NCI-H2196 (cell line): ENCODE measurements around the gene RSPH6A.
"Not testable (repeated sequence)": the region's sequence is repeated elsewhere in the genome, so short reads cannot be mapped to it uniquely, and the experiment has no call there.

Experiments used
- DNase-seq: peaks from one replicate; lab custom pipeline; 2025; ENCODE audit not compliant: unreplicated experiment; lab: John Stamatoyannopoulos, UW

RSPH6A gene

DNA sequence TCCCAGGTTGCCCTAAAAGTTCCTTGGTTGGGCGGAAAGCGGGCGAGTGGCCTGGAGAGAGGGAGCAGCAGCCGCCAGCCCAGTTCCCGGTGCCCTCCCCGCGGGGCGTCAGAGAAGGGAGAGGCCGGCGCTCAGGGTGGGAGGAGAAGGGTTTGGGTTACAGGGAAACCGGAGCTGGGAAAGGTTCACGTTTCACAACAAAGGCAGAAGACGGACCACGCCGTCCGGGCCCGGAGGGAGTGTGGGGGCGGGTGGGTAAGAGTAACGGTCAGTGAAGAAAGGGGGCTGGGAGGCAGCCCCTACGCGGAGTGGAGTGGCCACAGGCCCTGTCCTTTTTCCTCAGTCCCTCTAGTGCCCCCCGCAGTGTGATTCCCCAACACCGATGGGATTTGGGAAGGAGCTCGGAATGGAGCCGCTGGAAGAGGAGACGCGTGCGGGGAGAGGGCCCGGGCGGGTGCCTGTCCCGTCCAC is 47.7 kb downstream of the RSPH6A start:
- DNase-seq = no peak

DNA sequence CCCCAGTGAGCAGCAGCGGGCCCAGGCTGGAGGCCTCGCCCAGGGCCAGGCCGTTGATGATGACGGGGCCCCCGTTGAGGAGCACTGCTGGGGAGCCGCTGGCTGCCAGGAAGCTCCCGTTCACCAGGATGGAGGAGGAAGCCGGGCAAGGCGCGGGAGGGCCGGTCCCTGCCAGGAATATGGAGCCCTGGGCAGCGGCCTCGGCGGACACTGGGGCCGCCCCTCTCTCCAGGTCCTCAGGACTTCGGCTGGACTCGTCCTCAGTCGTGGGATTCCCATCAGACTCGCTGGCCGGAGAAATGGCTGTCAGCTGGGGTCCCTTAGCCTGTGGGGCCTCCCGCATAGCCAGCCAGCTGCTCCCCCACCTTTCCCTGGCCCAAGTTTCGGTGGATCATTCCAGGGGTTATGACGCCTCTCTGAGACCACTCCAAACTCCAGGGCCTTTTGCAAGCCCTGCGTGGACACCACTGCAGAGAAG is 48.2 kb downstream of the RSPH6A start:
- DNase-seq = no peak

DNA sequence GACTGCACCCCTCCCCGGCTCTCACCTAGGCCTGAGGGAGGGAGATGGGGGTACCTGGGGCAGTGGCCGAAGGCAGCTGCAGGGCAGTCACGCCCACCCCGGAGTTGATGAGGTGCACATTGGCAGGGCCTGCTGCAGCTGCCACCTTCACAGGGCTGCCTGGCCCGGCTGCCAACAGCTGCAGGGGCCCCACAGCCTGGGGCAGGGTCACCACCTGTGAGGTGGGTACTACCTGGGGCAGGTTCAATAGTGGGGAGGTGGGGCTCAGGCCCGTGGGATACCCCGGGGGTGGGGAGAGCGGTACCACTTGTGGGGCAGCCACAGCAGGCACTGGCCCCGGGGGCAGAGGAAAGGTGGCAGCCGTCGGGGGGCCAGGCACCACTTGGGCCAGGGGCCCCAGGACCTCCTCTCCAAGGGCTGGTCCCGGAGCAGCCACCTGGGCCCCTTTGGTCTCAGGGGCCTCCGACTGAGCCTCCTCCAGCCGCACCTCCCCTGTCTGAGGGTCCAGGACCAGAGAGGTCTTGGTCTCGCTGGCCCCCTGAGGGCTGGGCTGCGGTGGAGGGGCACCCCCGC is 48.7 kb downstream of the RSPH6A start:
- no peak for DNase-seq

DNA sequence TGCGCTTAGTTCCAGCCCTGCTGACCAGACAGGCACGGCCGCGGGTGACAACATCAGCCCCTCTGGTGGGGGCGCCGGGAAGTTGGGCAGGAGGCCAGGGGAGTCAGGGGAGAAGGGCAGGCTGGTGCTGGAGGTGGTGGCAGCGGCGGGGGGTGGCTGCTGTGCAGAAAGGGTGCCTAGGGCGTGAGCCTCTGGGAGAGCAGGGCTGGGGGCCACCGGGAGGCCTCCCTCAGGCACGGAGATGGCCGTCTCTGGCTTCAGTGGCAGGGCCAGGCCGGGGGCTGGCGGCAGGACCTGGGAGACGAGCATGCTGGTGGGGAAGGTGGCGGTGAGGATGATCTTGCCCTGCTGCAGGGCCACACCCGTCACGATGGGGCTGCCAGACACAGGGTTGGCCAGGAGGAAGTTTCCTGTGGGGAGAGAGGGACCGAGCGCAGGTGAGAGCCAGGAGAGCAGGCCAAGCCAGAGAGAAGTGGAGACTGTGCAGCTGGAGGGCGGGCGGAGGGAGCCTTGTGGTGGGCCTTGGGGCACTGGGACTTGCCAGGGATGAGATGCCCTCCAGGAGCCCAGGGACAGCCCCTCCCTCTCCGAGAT is 49.3 kb downstream of the RSPH6A start:
- no peak for DNase-seq

DNA sequence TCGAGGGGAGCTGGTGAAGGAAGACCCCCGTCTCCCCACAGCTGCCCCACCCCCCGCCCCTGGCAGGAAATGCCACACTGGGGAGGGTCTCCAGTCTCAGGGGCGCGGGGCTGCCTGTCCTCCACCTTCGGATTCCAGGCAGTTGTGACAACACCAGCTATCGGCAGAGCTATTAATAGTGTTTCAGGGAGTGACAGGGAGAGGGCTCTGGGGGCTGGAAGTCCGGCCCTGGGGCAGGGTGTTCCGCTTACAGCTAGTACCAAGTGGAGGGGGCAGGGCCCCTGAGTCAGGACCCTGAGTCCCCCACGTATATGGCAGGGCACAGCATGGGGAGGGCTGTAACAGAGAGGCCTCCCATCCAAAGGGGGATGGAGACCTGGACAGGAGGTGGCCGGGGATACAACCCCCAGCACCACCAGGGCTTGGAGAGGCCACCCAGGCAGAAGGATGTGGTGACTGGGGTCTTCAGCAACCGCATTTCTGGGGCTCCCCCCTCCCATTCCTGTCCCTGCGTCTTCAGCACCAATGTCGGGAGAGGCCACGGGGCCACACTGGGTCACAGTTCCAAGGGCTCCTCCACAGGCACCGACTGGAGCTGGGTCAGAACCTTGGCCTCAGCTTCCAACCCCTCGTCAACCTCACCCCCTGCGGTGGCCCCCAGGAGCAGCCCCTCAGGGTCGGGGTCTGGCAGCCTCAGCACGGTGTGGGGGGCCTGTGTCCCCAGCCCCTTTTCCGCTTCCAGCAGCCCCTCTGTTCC is 50.0 kb downstream of the RSPH6A start:
- DNase-seq = no peak

DNA sequence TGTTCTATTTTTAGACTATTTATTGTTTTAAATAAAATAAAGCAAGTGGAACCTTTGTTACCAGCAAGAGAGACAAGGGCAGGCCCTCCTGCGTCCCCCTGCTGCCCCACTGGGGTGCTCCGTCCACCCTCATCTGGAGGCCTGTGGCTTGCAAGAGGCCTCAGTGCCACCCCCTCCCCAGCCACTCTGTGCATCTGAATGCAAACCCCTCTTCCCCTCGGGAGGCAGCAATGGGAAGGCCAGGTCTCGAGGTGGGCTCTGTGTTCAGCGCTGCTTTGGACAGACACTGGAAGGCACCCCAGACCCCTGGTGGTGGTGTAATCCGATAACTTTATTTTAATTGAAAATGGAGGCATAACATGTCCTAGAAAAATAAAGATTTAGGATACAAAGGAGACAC is 50.6 kb downstream of the RSPH6A start:
- no peak for DNase-seq

DNA sequence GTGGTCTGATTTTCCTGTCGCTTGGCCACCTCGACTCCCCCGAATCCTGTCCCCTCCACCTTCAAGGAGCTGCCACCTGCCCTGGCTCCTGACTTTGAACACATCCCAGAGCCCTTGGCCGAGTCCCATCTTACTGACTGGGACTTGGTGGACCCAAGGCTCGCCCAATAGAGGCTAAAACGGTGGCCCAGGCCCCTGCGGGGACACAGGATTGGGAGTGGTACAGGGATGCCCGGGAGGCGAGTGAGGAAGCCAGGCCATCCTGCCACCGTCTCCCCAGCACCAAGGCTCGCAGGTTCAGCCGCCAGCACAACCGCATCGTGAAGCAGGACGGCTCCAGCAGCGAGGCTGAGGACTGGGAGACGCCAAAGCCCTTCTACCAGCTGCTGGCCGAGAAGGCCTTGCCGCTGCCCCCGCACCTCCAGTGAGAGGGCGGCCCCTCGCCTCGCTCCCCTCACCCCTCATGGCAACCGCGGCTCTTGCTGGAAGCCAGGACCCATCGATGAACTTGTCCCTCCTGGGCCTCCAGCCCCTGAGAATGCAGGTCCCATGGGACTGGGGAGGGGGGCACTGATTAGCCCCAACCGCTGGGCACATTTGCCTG is 51.3 kb downstream of the RSPH6A start:
- DNase-seq = no peak

DNA sequence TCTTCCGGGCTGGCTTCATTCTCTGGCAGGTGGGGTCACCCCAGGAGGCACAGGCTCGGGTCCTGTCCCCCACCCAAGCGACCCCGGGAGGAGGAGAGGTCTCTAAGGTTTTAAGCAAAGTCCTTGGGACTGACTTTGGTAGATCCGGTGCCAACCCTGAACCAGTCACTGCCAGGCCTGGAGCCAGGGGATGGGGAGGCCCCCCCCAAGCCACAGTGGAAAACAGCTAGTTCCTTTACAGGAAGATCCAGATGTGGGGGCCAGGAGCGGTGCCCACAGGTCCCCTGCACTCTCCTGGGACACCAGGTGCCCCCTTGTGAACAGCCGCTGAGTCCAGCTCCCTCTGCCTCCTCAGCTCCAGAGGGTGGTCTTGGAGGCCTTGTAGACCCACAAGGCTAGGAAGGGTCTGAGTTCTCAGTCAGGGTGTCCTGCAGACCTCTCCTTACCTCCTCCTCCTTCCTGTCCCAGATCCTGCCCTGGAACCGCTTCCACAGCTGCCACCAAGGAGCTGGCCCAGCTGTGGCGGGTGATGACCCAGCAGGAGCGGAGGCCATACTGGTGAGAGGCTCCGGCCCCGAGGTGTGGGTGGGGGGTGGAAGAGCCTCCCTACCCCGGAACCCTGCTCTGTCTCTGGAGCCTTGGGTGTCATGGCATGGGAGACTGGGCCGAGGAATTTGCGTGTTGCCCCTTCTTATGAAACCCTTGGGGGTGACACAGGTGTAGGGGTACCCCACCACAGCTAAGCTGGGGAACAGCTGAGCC is 52.1 kb downstream of the RSPH6A start:
- DNase-seq = no peak

DNA sequence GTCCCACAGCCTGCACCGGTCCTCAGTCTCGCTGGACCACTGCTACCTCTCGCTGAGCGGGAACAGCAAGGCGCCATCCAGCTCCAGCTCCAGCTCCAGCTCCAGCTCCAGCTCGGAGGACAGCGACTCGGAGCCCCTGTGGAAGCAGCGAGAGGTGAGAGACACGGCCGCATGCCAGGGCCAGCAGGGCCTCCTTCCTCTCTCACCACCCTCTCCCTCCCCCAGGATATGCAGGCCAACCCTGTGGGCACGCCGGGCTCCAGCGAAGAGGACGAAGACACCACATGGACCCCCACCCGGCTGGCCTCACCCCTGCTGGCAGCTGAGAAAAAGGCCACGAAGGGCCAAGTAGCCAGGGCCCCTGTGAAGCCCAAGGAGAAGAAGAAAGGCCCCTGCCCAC is 53.4 kb downstream of the RSPH6A start:
- no peak for DNase-seq

DNA sequence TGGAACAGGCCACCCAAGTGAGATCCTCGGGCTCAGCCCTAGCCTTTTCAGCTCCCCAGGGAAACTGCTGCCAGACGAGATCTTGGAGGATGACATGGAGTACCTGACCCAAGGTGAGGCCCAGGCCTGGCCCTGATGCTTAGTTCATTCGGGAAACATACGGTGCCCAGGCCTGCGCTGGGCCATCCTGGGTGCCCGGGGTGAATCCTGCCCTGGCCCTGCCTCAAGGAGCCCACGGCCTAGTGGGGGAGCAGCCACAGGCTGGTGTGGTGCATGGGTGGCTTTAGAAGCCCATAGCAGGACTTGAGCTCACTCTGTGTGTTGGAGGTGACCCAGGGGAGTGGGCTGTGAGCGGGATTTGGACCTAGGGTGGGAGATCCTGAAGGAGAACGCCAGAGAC is 56.2 kb downstream of the RSPH6A start:
- DNase-seq = no peak

DNA sequence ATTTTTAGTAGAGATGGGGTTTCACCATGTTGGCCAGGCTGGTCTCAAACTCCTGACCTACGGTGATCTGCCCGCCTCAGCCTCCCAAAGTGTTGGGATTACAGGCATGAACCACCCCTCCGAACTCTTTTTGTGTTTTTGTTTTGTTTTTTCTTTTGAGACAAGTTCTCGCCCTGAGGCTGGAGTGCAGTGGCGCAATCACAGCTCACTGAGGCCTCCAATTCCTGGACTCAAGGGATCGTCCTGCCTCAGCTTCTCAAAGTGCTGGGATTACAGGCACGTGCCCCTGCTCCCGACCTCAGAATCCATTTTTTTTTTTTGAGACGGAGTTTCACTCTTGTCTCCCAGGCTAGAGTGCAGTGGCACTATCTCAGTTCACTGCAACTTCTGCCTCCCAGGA is 57.4 kb downstream of the RSPH6A start:
- no peak for DNase-seq

DNA sequence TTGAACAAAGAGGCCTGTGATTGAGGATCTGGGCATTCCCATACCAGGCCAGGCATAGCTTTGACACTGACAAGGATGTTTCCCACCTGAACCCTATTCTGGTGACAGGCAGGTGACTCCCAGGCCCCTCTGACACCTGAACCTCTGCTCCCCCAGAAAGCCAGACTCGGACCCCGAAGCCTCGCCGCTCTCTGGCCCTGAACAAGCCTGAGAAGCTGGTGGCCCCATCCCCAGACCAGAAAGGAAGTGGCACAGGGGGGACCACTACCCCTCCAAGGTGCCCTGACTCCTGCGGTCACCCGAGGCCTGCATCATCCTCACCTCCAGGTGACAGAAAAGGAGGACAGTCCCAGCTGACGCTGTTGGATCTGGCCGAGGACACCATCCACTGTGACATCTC is 60.8 kb downstream of the RSPH6A start:
- no peak for DNase-seq

DNA sequence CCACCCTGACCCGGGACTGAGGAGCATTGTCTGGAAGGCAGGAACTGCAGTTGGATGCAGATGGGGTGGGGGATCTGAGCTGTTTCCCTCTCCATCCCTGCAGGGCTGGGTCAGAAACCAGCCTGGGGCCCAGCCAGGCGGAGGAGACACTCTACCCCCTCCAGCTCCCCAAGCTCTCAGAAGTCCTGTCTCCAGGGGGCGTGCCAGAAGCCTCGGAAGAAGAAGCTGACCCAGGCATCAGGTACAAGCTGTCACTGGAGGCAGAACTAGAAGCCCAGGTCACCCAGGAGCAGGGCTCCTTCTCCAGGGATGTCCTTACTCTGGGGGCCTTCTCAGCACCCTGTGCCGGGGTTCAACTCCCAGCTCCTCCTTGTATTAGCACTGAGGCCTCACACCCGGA is 61.6 kb downstream of the RSPH6A start:
- DNase-seq = no peak

DNA sequence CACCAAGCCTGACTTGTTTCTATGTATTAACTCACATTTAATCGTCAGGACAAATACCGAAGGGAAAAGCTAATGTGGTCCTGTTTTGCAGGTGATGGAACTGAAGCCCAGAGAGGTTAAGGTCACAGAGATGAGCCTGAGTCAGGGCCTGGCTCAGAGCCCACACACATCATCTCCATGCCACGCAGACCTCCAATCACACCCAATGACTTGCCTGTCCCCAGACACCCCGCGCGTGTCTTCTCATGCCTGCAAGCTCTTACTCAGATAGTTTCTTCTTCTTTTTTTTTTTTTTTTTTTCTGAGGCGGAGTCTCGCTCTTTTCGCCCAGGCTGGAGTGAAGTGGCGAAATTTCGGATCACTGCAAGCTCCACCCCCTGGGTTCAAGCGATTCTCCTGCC is 62.5 kb downstream of the RSPH6A start:
- DNase-seq = no peak

DNA sequence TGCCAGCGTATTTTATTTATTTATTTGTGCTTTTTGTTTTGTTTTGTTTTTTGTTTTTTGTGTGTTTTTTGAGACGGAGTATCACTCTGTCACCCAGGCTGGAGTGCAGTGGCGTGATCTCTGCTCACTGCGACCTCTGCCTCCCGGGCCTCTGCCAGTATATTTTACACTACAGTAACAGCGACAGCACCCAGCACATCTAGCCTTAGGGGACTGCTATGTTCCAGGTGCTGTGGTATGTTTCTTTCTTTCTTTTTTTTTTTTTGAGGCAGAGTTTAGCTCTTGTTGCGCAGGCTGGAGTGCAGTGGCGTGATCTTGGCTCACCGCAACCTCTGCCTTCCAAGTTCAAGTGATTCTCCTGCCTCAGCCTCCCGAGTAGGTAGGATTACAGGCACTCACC is 63.6 kb downstream of the RSPH6A start:
- DNase-seq = not testable (repeated sequence)

DNA sequence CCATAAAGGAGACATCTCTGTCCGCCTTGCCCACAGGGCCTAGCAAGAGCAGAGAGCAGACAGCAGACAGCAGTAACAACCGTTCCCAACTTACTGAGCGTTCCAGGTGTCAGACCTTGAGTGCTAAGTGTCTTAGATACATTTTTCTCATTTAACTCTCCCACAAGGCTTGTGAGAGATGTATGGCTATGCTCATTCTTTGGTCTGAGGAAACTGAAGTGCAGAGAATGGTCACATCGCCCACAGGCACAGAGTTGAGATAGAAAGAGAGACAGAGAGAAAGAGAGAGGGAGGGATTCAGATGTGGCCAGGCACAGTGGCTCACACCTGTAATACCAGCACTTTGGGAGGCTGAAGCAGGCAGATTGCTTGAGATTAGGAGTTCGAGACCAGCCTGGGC is 67.6 kb downstream of the RSPH6A start:
- DNase-seq = no peak

DNA sequence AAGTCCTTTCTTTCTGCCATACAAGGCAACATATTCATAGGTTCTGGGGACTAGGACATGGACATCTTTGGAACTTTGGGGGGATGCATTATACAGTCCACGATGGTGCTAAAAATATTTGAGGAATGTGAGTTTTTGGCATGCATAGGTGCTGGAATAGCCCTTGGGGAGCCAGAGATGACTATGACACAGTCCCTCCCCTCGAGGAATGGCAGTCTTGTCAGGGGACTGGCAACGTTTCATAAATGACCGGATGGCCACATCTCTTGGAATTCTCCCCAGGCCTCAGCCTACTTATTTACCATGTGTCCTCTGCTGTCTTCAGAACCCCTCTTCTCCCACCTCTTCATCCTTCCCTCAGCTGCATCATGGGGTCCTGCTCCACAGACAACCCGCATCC is 68.2 kb downstream of the RSPH6A start:
- DNase-seq = no peak
